Fibroblast of the conjunctiva (primary cell): ENCODE results near the gene RUFY4.

Source experiments
- DNase-seq: peaks from one replicate; pipeline ENCODE4 v3.0.0-alpha.2; 2010; ENCODE audit warnings: low read depth

RUFY4 gene

GRCh38 chr2:218063486-218063885, 5.6 kb upstream of the RUFY4 start:
- no peak for DNase-seq

DNA sequence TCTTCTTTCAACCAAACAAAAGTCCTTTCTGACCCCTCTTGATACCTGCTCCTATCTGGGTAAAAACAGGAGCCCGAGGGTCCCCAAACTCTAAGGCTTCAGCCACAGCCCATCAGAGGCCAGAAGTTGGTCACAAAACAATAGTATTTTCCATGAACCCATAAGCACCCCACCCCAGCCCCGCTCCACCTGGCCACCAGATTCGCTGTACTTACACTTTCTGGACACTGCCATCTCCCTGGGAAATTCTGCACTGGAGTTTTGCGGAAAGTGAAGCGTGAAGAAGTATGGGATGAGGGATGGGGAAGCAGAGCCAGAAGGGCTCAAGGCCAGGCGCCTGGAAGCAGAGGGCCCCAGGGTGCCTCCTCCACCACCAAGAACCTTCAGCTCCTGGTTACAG, 5.2 kb upstream of the RUFY4 start:
- DNase-seq: no peak

GRCh38 chr2:218065239-218066006, 3.6 kb upstream of the RUFY4 start:
- no peak for DNase-seq

- DNase-seq: no peak
These were observed 2.0 kb upstream of the RUFY4 start for GRCh38 chr2:218066926-218067515.

GRCh38 chr2:218067523-218067922, 1.5 kb upstream of the RUFY4 start:
- DNase-seq: no peak

DNA sequence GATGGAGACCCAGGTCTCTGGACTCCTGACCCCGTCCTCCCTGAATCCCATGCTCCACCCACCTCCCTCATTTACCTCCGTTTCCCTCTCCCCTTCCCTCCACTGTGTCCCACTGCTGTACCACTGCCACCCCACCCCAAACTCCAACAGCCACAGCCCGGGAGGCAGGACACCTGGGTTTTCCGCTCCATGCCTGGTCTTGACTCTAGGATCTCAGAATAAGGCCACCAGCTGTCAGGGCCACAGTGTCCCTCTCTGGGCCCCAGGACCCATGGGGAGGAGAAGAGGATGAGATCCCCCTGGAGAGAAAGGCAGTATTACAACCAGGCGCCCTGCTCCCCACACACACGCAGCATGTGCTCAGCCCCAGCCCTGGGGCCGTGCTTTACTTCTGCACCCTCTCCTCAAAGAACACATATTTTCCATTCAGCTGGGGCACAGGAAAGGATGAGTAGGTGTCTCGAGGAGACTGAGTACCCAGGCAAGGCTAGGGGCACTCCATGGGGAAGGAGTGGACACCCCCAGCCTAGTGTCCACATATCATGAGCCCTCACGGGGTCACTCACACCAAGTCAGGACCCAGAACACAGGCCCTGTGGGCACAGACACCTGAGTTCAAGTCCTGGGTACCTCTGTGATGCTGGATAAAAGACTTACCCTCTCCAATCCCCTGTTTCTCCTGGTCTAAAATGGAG, 700 bp downstream of the RUFY4 start:
- no peak for DNase-seq

- no peak for DNase-seq
These were observed 1.5 kb downstream of the RUFY4 start for GRCh38 chr2:218070587-218070986.

DNA sequence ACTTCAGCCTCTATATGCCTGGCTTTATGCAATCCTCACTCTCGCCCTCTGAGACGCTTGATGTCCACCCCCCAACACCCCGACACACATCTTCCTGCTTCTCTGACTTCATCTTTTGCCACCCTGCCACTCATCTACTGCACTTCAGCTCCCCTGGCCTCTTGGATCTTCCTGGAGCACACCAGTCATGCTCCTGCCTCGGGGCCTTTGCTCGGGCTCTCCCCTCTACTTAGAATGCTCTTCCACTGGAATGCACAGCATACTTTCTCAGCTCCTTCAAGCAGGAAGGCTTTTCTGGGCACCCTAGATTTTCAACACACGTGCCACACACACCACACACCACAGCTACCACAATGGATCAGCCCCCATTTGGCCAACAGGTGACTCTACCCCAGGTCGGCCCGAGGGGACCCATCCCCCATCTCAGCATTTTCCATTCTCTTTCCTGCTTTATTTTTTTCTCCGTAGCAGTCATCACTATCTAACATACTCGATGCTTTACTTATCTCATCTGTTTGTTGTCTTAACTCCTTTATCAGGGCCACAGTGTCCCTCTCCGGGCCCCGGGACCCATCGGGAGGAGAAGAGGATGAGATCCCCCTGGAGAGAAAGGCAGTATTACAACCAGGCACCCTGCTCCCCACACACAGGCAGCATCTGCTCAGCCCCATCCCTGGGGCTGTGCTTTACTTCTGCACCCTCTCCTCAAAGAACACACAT, 2.3 kb downstream of the RUFY4 start:
- no peak for DNase-seq

- DNase-seq: no peak
These were observed 2.9 kb downstream of the RUFY4 start for GRCh38 chr2:218072002-218072401.

GRCh38 chr2:218072478-218073024, 3.5 kb downstream of the RUFY4 start:
- DNase-seq: no peak

DNA sequence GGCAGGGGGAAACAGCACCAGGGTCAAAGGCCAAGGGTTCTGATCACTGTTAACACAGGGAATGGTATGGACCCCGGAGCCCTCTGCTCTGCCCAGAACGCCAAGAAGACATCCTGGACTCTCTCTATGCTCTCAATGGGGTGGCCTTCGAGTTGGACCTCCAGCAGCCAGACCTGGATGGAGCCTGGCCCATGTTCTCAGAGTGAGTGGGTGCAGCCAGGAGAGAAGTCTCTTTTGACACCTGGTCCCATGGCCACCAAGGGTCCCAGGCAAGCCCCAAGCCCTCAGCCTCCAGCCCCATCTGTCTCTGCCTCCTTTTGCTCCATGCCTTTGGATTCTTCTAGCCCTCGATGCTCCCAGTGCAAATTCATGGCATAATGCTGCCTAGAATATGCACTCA, 4.1 kb downstream of the RUFY4 start:
- DNase-seq: no peak

GRCh38 chr2:218074031-218074430, 5.0 kb downstream of the RUFY4 start:
- no peak for DNase-seq

- DNase-seq: no peak
These were observed 7.1 kb downstream of the RUFY4 start for GRCh38 chr2:218075975-218076811.

DNA sequence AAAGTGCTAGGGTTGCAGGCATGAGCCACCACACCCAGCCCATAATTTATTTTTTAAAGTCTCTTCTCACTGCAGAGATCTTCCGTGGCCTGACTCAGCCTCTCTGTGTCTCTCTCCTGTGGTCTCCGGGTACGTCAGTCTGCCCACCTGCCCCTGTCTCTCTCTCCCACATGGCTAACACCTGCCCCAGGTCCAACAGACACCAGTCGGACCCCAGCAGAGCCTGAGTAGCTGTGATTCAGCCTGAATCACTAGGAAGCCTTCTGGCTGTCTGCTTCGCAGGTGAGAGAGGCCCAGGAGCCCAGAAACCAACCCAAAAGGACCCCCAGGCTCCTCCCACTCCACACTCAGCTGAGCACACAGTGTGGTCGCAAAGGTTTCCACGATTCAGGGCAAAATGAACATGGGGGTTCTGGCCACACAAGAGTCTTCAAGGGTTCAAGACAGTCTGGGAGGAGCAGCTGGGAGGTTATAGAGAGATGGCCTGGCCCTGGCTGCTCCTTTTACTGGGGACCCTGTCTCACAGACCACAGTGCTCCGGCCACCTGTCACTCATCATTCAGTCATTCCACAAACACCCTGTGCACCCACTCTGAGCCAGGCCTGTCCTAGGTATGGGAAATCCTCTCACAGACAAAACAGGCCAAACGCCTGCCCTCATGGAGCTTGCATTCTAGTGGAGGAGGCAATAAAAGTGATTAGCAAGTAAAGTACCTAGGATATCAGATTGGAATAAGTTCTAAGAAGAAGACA, 8.6 kb downstream of the RUFY4 start:
- no peak for DNase-seq

DNA sequence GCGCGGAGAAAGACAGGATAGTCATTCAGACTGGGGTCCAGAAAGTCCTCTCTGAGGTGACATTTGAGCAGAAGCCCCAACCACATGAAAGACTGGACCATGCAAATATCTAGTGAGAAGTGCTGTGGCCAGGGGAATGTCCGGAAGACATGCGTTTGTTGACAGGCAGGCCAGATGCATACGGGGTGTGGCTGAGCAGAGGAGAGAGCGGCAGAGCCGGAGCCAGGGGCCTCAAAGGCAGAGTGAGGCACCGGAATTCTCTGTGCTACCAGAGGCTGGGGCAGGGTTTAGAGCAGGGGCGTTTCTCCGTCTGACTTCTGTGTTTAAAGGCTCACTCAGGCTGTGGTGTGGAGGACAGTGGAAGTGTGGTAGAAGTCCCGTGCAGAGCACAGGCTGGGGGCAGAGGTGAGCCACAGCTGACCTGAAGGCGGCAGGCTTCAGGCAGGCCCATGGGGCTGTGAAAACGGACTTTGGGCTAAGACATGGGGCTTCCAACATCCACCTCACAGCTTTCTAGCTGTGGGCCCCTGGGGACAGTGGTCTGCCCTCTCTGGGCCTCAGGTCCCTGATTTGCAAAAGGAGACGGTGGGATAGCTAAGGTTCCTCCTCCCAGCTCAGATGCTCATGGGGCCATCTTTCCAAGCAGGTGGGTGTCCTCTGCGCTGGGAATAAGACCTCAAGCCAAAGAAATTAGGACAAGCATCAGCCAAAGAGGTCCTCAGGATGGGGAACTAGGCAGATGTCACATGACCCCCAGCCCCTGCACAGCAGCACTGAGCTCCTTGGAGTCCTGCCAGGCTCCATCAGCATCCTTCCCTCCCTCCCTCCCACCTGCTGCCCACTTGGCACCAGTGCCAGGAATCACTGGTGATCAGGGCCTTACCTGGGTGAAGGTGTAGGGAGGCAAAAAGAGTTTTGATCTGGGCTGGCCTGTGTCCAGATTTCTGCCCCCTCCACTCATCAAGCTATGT, 11.2 kb downstream of the RUFY4 start:
- DNase-seq: no peak

- DNase-seq: no peak
These were observed 12.0 kb downstream of the RUFY4 start for GRCh38 chr2:218081063-218081462.

DNA sequence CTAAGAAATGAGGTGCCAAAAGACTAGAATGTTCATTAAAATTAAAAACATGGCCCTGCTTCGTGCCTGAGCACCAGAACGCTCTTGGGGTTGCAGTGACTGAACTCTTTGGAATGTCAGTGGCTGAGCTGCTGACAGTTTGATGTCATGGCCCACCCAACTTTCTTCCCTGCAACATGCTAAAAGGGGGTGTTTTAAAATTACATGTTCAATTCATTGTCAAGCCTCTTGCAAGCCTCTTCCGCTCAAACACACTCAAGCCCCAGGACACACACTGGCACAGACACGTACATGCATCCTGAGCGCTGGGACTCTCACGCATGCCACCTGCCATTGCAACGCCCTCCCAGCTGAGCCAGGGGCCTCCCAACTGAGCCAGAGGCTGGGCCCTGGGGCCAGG, 12.6 kb downstream of the RUFY4 start:
- no peak for DNase-seq

GRCh38 chr2:218082586-218083351, 13.7 kb downstream of the RUFY4 start:
- DNase-seq: no peak

- no peak for DNase-seq
These were observed 14.3 kb downstream of the RUFY4 start for GRCh38 chr2:218083352-218083676.
